HG03139 (cell line): ENCODE data around the gene MYCBP.
A peak's percentile ranks its signal among the peaks of the same experiment; 100 is the strongest.

ENCODE experiments used
- ATAC-seq: cut with Tn5 transposase; IDR thresholded peaks from one replicate; pipeline ENCODE4 v1.9.1; 2021; ENCODE audit not compliant: unreplicated experiment

MYCBP gene

DNA sequence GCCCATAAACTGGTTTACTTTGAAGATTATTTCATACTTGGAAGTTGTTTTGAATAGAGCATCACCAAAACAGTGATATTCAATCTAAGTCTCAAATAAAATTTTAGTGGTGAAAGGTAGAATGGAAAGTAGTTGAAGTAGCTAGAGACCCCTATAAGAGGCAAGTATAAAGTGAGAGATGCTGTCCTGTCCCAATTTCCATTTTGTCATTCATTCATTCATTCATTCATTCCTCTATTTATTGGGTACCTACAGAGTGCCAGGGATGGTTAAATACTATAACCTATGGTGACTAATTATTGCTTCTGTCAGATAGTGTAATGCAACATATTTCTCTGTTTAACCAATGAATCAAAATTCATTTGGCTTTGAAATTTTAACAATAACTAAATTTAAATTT, 46.3 kb downstream of the MYCBP start:
- ATAC-seq = no peak

DNA sequence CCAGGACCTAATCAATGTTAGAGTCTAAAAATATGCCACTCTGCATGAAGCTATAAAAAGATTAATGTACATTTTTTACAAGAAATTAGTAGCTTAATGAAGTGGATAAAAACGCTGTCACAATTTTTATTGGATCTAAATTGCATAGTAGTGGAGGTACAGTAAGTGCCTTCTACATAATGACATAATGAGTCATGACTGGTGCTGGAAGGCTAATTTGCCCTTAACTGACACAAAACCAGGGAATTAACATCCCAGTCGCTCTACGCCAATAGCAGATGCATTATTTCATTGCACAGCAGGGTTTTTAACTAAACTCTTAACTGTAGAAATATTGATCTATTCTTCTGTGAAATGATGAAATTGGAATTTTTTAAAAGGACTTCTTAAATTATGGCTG, 46.9 kb downstream of the MYCBP start:
- no peak for ATAC-seq

DNA sequence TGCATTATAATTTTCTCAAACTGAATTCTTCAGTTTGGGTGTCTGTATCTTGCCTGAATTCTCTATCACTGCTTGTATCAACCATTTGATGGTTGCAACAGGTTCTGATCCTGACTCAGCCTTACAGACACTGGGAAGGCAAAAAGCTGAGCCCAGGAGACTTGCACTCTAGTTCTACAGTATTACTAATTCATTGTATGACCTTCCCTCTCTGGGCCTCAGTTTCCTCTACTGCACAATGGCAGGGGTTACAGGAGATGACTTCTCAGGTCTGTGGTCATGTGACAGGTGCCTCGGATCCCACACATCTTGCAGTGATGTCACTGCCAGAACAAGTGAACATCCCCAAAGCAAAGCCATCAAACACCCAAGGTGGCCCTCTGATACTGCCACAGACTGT, 52.3 kb downstream of the MYCBP start:
- no peak for ATAC-seq

DNA sequence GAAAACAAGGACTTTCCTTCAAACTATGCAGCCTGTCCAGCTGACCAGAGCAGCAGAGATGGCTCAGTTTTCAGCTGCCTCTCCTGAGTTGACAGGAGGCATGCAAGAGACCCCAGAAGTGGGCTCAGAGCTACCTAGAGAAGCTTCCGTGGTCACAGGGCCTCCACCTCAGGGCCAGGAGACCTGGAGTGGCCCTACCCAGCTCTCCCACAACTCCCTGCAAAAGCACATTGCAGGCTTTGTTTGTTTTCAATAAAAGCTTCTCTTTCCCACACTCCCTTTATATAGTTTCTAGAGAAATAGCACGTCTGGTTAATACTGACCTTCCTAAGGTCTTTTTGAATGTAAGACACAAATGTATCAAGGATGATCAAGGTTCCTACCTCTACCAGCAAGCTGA, 53.6 kb downstream of the MYCBP start:
- ATAC-seq = no peak

GRCh38 chr1:38819040-38819439, 54.1 kb downstream of the MYCBP start:
- no peak for ATAC-seq

- no peak for ATAC-seq
Measured at GRCh38 chr1:38818175-38818976, 54.8 kb downstream of the MYCBP start.

DNA sequence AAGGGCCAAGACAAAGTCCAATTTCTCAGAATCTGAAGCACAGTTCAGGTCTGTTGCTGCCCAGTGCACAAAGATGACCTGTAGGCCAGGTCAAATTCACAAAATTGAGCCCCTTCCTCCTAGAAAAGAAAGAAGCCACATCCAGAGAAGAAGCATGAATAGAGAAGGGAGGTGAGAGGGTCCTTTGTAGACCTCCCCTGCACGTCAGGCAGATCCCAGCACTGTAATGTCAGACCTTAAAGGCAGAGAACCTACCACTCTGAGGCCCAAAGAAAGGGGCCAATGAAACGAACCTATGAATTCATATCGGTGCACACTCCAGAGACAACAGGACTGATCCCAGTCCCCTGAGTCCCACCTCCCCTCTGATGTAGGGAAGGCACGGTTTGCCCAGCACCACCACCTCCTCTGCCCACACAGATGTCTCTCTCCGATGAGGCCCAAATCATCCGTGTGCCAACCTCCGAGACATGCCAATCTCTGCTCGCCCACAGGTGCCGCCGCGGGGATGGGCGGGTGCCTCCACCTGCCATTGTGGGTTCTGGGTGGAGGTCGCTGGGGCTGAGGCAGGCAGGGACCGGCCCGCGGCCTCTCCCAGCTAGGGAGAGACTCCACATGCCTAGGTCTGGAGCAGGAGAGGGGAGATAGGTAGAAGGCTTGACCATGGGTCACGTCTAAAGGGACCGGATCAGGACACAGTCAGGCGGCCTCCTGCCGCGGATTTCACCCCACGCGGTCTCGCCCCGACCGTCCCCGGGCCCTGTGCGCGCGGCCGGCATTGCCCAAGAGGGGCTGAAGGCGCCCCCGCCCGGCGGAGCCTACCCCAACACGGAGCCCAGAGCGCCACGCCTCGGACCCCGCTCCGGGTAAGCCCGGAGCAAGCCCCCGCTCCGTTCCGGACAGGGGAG, 55.6 kb downstream of the MYCBP start:
- ATAC-seq = no peak

GRCh38 chr1:38815903-38816627, 57.1 kb downstream of the MYCBP start:
- ATAC-seq = peak; percentile 67

DNA sequence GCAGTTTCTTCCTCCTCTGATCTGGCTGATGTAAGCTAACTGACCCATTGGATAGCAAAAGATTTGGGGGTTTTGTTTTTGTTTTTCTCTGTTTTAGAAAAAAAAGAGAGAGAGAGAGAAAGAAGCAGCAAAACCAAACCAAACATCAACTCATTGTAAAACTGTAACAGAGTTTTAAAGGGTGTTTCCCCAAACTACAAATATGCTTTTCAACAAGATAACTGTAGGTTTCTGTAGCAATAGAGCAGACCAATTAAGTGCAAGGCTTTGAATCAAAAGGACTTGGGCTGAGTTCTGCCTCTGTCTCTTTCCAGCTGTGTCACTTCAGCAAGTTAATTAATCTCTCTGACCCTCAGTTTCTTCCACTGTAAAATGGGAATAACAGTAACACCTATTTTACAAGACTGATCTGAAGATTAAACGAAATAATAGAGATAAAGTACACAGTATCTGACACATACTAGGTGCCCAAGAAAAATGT, 58.1 kb downstream of the MYCBP start:
- ATAC-seq = no peak

DNA sequence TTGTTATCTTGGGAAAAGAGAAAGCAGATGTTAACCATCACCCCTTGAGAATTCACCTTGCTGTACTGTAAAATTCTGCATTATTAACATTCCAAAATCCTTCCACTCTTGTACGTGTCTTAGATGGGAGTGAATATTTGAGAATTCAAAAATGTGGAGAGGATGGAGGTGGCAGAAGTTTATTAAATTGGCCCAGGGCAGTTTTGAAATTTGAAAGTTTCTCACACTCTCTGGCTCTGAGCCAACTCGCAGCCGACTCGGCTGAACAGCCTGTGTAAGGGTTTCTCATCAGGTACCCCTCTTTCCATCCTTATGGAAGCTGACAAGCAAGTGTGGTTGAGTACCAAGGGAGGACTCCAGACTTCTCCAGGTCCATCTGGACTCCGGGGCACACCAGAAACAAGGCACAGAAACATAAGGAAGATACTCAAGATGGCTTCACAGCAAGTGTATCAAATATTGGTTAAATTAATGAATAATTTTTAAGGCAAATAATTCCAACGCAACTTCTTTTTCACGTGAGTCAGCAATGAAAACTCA, 58.6 kb downstream of the MYCBP start:
- no peak for ATAC-seq

GRCh38 chr1:38812981-38813380, 60.2 kb downstream of the MYCBP start:
- ATAC-seq = no peak
